ENCODE results near the gene SNTG2. TPM values are rescaled to one million over a fixed set of nuclear protein-coding genes. Genes with fewer than 3 reads are reported as not detected.

The SNTG2 gene
- total RNA-seq: not detected in 2 replicates

GRCh38 chr2:950080-950966, at the start of gene SNTG2:
TSS of gene SNTG2 (plus strand) at chr2:950849. CDS start at chr2:950997, 148 bp downstream.

DNA sequence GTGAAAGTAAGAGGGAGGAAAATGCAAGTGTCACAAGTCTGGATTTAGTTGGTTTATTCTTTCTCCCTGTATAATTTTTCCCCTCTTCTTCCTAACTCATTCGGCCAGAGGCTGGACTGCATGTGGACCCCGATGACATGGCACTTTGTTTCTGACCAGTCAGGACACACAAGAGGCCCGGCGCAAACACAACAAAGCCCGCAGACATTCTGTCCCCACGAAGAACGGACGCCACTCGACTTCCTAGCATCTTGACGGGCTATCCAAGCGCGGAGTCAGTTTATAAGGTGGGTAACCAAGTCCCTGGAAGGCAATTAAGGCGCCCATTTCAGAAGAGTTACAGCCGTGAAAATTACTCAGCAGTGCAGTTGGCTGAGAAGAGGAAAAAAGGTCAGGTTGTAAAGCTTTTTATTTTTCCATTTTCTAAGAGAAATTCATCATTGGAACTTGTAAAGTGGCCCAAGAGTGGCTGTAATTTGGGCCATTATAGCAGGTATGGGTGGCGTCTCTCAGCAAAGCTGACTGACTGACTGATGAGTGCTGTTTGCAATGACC, 462.6 kb downstream of the SNTG2 start, which contains the start of gene TPO:
TSS of gene TPO (plus strand) at position 308 of the 555 bp plus-strand sequence. CDS start 946 bp downstream, outside the sequence.

